Mesothelial cell of epicardium (in vitro differentiated cells): ENCODE data around the gene AEBP2. TPM values are rescaled to one million over a fixed set of nuclear protein-coding genes. Genes with fewer than 3 reads are reported as not detected.
A peak's percentile ranks its signal among the peaks of the same experiment; 100 is the strongest.

Source experiments
- DNase-seq, 2 experiments: peaks; one replicate each; pipeline ENCODE4 v3.0.0; 2021; ENCODE audit warnings: low spot score in 2 of 2; ENCODE audit not compliant: unreplicated experiment in 2 of 2
- H3K27ac Mint-ChIP-seq: 2 replicates; pipeline ENCODE4 v1.8.0; 2021; ENCODE audit warnings: mixed read lengths
- H3K27me3 Mint-ChIP-seq: 2 replicates; pipeline ENCODE4 v1.8.0; 2021; ENCODE audit warnings: low read depth, mixed read lengths
- H3K36me3 Mint-ChIP-seq: 2 replicates; pipeline ENCODE4 v1.8.0; 2021; ENCODE audit warnings: mixed read lengths
- H3K4me1 Mint-ChIP-seq: 2 replicates; pipeline ENCODE4 v1.8.0; 2021; ENCODE audit warnings: mixed read lengths
- H3K4me3 Mint-ChIP-seq: 2 replicates; pipeline ENCODE4 v1.8.0; 2021; ENCODE audit warnings: mild to moderate bottlenecking, moderate library complexity, mixed read lengths
- H3K9me3 Mint-ChIP-seq: 2 replicates; pipeline ENCODE4 v1.8.0; 2021; ENCODE audit warnings: mixed read lengths
- total RNA-seq: library from RNA; stranded (reverse); gene quantifications from 3 replicates; pipeline ENCODE4 v1.2.1, GENCODE V29; 2021
- TF ChIP-seq, protein P1 (sequence below): fragments of 200-600 bp; sonication (generic); IDR thresholded peaks from one replicate; pipeline ENCODE4 v1.5.0; 2021; ENCODE audit warnings: antibody characterized with exemption; ENCODE audit not compliant: unreplicated experiment

The AEBP2 gene
- total RNA-seq, 1 donor from 2014 or later: 59.7 TPM

DNA sequence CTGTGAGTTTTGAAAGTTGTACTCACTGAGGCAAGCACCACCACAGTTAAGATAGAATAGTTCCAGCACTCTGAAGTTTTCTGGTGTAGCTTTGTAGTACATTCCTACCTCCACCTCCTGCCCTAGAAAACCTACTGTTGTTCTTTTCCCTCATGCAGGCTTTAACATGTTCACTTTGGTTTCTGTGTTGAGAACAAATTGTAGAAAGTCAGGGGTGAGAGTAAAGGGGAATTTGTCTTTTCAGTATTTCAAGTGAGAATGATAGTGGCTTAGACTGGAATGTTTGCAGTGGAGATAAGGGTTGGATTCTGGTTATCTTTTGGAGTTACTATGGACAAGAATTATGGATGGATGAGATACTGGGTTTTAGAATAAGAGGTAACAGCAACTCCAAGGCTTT, 67.2 kb downstream of the AEBP2 start:
- no peak overlapping the region for H3K4me3 Mint-ChIP-seq
- H3K27me3 Mint-ChIP-seq: no peaks in the 10 kb centered on the region
- TF ChIP-seq, protein P1, sequence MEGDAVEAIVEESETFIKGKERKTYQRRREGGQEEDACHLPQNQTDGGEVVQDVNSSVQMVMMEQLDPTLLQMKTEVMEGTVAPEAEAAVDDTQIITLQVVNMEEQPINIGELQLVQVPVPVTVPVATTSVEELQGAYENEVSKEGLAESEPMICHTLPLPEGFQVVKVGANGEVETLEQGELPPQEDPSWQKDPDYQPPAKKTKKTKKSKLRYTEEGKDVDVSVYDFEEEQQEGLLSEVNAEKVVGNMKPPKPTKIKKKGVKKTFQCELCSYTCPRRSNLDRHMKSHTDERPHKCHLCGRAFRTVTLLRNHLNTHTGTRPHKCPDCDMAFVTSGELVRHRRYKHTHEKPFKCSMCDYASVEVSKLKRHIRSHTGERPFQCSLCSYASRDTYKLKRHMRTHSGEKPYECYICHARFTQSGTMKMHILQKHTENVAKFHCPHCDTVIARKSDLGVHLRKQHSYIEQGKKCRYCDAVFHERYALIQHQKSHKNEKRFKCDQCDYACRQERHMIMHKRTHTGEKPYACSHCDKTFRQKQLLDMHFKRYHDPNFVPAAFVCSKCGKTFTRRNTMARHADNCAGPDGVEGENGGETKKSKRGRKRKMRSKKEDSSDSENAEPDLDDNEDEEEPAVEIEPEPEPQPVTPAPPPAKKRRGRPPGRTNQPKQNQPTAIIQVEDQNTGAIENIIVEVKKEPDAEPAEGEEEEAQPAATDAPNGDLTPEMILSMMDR: no peak
- H3K9me3 Mint-ChIP-seq: peaks cover 6% of the 10 kb centered on the region
- peaks cover 17% of the 10 kb centered on the region for H3K4me1 Mint-ChIP-seq
- H3K27ac Mint-ChIP-seq: peak overlapping the region; percentile 70
- DNase-seq: no peak
- H3K36me3 Mint-ChIP-seq: peaks cover 31% of the 10 kb centered on the region

DNA sequence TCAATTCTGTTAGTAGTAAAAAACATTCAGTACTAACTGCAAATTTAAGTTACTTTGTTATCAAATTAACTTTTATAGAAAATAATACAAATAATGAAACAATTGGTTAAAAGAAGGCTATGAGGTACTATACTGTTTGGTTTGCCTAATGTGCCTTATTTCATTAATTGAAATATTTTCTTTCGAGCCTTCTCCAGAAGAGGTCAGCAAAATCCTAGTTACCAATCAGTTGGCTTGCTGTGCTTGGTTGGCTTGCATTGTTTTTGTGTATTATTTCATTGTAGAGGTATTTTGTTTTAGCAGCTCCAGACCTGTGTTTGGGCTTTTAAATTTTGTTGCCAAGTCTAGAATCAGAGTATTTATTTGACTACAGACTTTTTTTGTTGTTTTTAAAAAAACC, 68.5 kb downstream of the AEBP2 start:
- H3K27me3 Mint-ChIP-seq: no peaks in the 10 kb centered on the region
- H3K36me3 Mint-ChIP-seq: peaks cover 24% of the 10 kb centered on the region
- H3K9me3 Mint-ChIP-seq: peaks cover 5% of the 10 kb centered on the region
- TF ChIP-seq, protein P1: no peak
- no peak overlapping the region for H3K4me3 Mint-ChIP-seq
- H3K27ac Mint-ChIP-seq: peak overlapping the region; percentile 28
- H3K4me1 Mint-ChIP-seq: peaks cover 17% of the 10 kb centered on the region
- no peak for DNase-seq

DNA sequence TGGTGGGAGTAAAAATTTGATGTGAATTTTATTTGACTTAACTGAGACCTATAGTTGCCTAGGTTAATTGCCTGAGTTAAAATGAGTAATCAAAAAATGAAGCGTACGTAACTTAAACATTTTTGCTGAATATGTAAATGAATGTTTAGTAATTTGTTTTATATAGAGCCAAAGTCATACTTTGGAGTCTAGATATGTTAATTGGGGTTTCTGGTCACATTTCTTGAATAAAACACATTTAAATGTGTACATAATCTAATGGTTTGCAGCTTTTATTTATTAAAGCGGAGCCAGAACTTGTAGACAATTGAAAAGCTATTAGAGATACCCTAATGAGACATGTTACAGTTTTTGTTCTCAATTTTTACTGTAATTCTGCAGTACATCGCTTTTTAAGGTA, 71.2 kb downstream of the AEBP2 start:
- Mint-ChIP-seq H3K4me1 (peaks cover 21% of the 10 kb centered on the region), H3K36me3 (peaks cover 15% of the 10 kb centered on the region), H3K4me3 (no peak overlapping the region), H3K27me3 (no peaks in the 10 kb centered on the region), H3K27ac (no peak overlapping the region), H3K9me3 (no peaks in the 10 kb centered on the region)
- TF ChIP-seq, protein P1: no peak
- no peak for DNase-seq

DNA sequence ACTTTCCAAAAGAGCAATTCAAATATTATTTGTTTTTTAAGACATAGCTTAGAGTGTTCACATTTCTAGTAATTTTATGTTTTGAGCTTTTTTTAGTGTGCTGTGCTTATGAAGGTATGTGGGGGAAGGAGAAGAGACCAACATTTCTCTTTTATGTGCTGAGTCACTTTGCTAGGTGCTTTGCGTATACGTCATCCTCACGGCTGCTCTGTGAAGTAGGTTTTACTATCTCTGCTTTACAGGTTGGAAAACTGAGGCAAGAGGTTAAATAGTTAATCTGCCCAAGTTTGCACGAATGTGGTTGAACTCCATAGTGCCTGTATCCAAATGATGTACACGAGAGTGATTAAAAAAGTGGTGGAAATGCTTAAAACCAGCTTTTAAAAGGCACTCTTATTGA, 75.9 kb downstream of the AEBP2 start:
- H3K36me3 Mint-ChIP-seq: peaks cover 12% of the 10 kb centered on the region
- no peaks in the 10 kb centered on the region for H3K9me3 Mint-ChIP-seq
- H3K4me1 Mint-ChIP-seq: peaks cover 15% of the 10 kb centered on the region
- no peaks in the 10 kb centered on the region for H3K27me3 Mint-ChIP-seq
- H3K4me3 Mint-ChIP-seq: no peak overlapping the region
- TF ChIP-seq, protein P1: no peak
- DNase-seq: no peak
- H3K27ac Mint-ChIP-seq: peak overlapping the region; percentile 67

DNA sequence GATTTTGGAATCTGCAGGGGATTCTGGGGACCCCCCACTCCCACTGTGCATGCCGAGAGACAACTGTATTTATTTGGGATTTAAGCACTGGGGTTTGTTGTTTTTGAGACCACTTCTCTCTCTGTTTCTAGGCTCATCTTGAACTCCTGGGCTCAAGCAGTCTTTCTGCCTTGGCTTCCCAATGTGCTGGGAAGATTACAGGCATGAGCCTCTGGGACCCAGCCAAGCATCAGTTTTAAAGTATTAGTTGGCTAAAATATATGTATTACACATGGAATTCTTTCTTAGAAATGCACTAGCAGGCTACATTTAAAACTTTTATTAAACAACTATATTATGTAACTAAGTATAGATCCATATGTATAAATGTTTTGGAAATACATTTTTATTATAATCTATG, 78.3 kb downstream of the AEBP2 start:
- Mint-ChIP-seq H3K4me3 (no peak overlapping the region), H3K27ac (peak overlapping the region; percentile 35), H3K4me1 (peaks cover 15% of the 10 kb centered on the region), H3K27me3 (no peaks in the 10 kb centered on the region), H3K9me3 (no peaks in the 10 kb centered on the region), H3K36me3 (peaks cover 4% of the 10 kb centered on the region)
- TF ChIP-seq, protein P1: no peak
- no peak for DNase-seq

DNA sequence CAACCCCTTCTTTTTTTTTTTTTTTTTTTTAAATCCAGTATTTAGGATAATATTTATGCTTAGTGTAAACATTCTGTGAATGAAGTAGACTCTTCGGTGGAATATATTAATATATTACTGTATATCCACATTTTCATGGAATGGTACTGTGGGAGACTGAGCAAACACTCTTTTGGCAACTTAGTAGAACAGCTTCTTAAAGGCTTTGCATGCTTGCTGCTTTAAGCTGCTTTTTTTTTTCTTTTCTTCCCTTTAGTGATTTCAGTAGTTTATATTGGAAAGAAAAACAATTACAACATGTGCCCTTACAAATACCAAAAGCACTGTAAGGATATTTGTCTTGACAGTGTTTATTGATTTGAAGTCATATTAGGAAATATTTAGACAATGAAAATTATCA, 78.9 kb downstream of the AEBP2 start:
- H3K4me3 Mint-ChIP-seq: no peak overlapping the region
- no peaks in the 10 kb centered on the region for H3K9me3 Mint-ChIP-seq
- H3K36me3 Mint-ChIP-seq: peaks cover 4% of the 10 kb centered on the region
- TF ChIP-seq, protein P1: no peak
- no peak overlapping the region for H3K27ac Mint-ChIP-seq
- no peaks in the 10 kb centered on the region for H3K27me3 Mint-ChIP-seq
- H3K4me1 Mint-ChIP-seq: peaks cover 15% of the 10 kb centered on the region
- no peak for DNase-seq
